Measurements from ENCODE around the gene SLC27A4.

The SLC27A4 gene

GRCh38 chr9:128339761-128340690, at the start of gene SLC27A4:
Gene SLC27A4, plus strand, starts transcription at chr9:128340527. Its CDS starts 2,606 bp downstream, at chr9:128343133.
- no peak for FAIRE-seq
- peak; percentile 96 for DNase-seq (ENCODE audit: insufficient read length, low spot score)
- peak; percentile 78 for TF ChIP-seq POLR2A (IDR thresholded peaks at IDR 0.05; ENCODE audit: low read depth, low read length)

- DNase-seq (ENCODE audit: insufficient read length, low spot score) (no peak), FAIRE-seq (no peak)
- no peak for TF ChIP-seq POLR2A (IDR thresholded peaks at IDR 0.05; ENCODE audit: low read depth, low read length)
Observed at GRCh38 chr9:128292009-128292408, 48.3 kb upstream of the SLC27A4 start.

GRCh38 chr9:128293091-128293490, 47.2 kb upstream of the SLC27A4 start:
- DNase-seq (ENCODE audit: insufficient read length, low spot score) (no peak), FAIRE-seq (no peak)
- TF ChIP-seq POLR2A (IDR thresholded peaks at IDR 0.05; ENCODE audit: low read depth, low read length) = no peak

- DNase-seq (ENCODE audit: insufficient read length, low spot score) = no peak
- no peak for FAIRE-seq
- TF ChIP-seq POLR2A (IDR thresholded peaks at IDR 0.05; ENCODE audit: low read depth, low read length) = no peak
Observed at GRCh38 chr9:128294142-128294541, 46.2 kb upstream of the SLC27A4 start.

- no peak for DNase-seq (ENCODE audit: insufficient read length, low spot score)
- FAIRE-seq = no peak
- TF ChIP-seq POLR2A (IDR thresholded peaks at IDR 0.05; ENCODE audit: low read depth, low read length) = no peak
Observed at GRCh38 chr9:128296340-128297220, 43.7 kb upstream of the SLC27A4 start.

GRCh38 chr9:128297221-128297773, 43.0 kb upstream of the SLC27A4 start:
- DNase-seq (ENCODE audit: insufficient read length, low spot score) = no peak
- TF ChIP-seq POLR2A (IDR thresholded peaks at IDR 0.05; ENCODE audit: low read depth, low read length) = no peak
- FAIRE-seq = no peak

- FAIRE-seq = no peak
- TF ChIP-seq POLR2A (IDR thresholded peaks at IDR 0.05; ENCODE audit: low read depth, low read length) = no peak
- DNase-seq (ENCODE audit: insufficient read length, low spot score) = no peak
Observed at GRCh38 chr9:128298535-128299482, 41.5 kb upstream of the SLC27A4 start.

GRCh38 chr9:128304136-128304970, 36.0 kb upstream of the SLC27A4 start:
- TF ChIP-seq POLR2A (IDR thresholded peaks at IDR 0.05; ENCODE audit: low read depth, low read length) = no peak
- FAIRE-seq (no peak), DNase-seq (ENCODE audit: insufficient read length, low spot score) (no peak)

- no peak for DNase-seq (ENCODE audit: insufficient read length, low spot score)
- no peak for TF ChIP-seq POLR2A (IDR thresholded peaks at IDR 0.05; ENCODE audit: low read depth, low read length)
- no peak for FAIRE-seq
Observed at GRCh38 chr9:128304971-128305288, 35.4 kb upstream of the SLC27A4 start.

GRCh38 chr9:128309551-128309950, 30.8 kb upstream of the SLC27A4 start:
- no peak for TF ChIP-seq POLR2A (IDR thresholded peaks at IDR 0.05; ENCODE audit: low read depth, low read length)
- FAIRE-seq (no peak), DNase-seq (ENCODE audit: insufficient read length, low spot score) (no peak)

GRCh38 chr9:128310461-128310860, 29.9 kb upstream of the SLC27A4 start:
- TF ChIP-seq POLR2A (IDR thresholded peaks at IDR 0.05; ENCODE audit: low read depth, low read length) = no peak
- no peak for DNase-seq (ENCODE audit: insufficient read length, low spot score)
- FAIRE-seq = no peak

- no peak for DNase-seq (ENCODE audit: insufficient read length, low spot score)
- no peak for TF ChIP-seq POLR2A (IDR thresholded peaks at IDR 0.05; ENCODE audit: low read depth, low read length)
- FAIRE-seq = no peak
Observed at GRCh38 chr9:128314697-128315096, 25.6 kb upstream of the SLC27A4 start.

Measured in H54 (cell line).